Measurements from ENCODE around the gene SPOCK1.

DNA sequence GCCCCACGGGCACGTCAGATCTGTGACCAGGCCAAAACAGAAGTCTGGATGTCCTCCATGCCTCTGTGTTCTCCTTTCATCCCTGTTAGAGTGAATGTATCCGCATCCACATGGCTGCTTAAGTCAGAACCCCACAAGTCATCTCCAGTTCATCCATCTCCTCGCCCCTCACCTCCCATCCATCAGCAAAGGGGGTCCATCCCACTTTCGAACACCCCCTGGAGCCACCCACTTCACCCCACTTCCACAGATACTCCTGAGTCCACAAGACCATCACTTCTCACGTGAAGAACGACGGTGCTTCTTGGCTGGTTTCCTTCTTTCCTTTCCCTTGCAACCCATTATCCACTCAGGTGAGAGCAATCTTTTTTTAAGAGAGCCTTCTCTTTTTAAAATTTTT is 3.5 kb upstream of the SPOCK1 start:
- TF ChIP-seq, protein P1, sequence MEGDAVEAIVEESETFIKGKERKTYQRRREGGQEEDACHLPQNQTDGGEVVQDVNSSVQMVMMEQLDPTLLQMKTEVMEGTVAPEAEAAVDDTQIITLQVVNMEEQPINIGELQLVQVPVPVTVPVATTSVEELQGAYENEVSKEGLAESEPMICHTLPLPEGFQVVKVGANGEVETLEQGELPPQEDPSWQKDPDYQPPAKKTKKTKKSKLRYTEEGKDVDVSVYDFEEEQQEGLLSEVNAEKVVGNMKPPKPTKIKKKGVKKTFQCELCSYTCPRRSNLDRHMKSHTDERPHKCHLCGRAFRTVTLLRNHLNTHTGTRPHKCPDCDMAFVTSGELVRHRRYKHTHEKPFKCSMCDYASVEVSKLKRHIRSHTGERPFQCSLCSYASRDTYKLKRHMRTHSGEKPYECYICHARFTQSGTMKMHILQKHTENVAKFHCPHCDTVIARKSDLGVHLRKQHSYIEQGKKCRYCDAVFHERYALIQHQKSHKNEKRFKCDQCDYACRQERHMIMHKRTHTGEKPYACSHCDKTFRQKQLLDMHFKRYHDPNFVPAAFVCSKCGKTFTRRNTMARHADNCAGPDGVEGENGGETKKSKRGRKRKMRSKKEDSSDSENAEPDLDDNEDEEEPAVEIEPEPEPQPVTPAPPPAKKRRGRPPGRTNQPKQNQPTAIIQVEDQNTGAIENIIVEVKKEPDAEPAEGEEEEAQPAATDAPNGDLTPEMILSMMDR (IDR thresholded peaks at IDR 0.05 in 8 of 11, conservative IDR thresholded peaks at IDR 0.05 in 3 of 11): no peak
- no peak for TF ChIP-seq POLR2A (IDR thresholded peaks at IDR 0.05)
